ENCODE measurements around the gene TRAPPC10. TPM values are rescaled to one million over a fixed set of nuclear protein-coding genes. Genes with fewer than 3 reads are reported as not detected.
"Not testable (repeated sequence)": the region's sequence is repeated elsewhere in the genome, so short reads cannot be mapped to it uniquely, and the experiment has no call there.

TRAPPC10 gene
- total RNA-seq, 1 experiment from 2014 or later, result 10.4 TPM

DNA sequence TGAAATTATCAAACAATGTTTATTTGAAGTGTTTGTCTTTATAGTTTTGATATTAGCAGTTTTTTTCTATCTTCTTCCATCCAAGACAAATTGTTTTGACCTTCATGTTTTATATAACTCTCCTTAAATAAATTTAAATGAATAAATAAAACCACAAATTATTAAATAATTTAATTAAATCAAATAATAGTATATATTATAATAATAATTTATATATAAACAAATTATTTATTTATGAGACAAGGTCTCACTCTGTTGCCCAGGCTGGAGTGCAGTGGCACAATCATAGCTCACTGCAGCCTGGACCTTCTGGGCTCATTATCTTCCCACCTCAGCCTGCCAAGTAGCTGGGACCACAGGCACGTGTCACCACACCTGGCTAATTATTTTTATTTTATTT, 82.7 kb downstream of the TRAPPC10 start:
- DNase-seq (ENCODE audit: low read depth), result no peak
- in situ Hi-C loops (cut with HindIII; ENCODE audit: low pct_unique_long_range_greater_than_20kb, low sequenced_read_pairs), result no loop called here

DNA sequence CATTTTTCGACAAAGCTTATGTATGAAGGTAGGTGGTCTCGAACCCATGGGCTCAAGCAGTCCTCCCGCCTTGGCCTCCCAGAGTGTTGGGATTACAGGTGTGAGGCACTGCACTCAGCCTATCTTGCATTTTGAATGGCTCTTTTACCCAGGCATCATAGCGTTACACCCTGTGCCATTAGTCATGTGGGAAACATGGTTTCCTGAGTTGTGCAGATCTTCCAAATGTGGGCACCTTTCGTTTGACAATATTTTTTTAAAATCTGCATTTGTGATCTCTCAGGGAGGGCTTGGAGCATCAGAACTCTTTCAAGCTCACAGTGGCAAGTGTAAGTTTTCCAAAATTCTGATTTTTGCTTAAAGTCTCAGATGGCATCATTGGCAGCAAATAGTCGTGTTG, 86.4 kb downstream of the TRAPPC10 start:
- DNase-seq (ENCODE audit: low read depth); in situ Hi-C loops (cut with HindIII; ENCODE audit: low pct_unique_long_range_greater_than_20kb, low sequenced_read_pairs): not testable (repeated sequence)

GRCh38 chr21:44098964-44099363, 86.9 kb downstream of the TRAPPC10 start:
- in situ Hi-C loops (cut with HindIII; ENCODE audit: low pct_unique_long_range_greater_than_20kb, low sequenced_read_pairs); DNase-seq (ENCODE audit: low read depth): not testable (repeated sequence)

- DNase-seq (ENCODE audit: low read depth), result peak; percentile 55
- in situ Hi-C loops (cut with HindIII; ENCODE audit: low pct_unique_long_range_greater_than_20kb, low sequenced_read_pairs), result not testable (repeated sequence)
These were observed 95.0 kb downstream of the TRAPPC10 start, which contains the start of gene PWP2 for GRCh38 chr21:44107026-44107501. Gene PWP2, plus strand, starts transcription at chr21:44107399. Its CDS starts 18 bp downstream, at chr21:44107417.

GRCh38 chr21:44107589-44107988, 95.5 kb downstream of the TRAPPC10 start:
- in situ Hi-C loops (cut with HindIII; ENCODE audit: low pct_unique_long_range_greater_than_20kb, low sequenced_read_pairs); DNase-seq (ENCODE audit: low read depth): not testable (repeated sequence)

DNA sequence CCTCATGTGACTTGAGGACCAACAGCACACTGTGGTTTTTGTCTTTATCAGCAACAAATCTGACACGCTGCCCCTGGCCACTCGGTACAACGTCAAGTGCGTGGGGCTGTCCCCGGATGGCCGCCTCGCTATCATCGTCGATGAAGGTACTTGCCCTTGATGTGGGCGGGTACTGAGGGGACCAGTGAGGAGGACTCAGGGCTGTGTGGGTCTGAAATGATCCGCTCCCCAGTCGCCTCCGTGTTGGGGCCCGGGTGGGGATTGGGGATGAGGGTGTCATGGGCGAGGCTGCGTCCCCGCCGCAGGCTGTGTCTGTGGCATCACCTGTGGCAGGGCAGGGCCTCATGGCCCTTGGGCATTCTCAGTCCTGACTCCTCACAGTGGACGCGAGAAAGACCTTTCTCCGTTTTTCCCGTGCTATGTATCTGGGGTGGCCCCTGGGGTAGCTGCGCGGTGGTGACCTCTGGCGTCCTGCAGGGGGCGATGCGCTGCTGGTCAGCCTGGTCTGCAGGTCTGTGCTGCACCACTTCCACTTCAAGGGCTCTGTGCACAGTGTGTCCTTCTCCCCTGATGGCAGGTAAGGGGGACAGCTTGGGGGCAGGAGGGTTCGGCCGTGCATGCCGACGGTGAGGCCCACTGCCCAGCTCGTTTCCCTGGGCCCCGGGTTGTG, 101.7 kb downstream of the TRAPPC10 start:
- in situ Hi-C loops (cut with HindIII; ENCODE audit: low pct_unique_long_range_greater_than_20kb, low sequenced_read_pairs); DNase-seq (ENCODE audit: low read depth): not testable (repeated sequence)

DNA sequence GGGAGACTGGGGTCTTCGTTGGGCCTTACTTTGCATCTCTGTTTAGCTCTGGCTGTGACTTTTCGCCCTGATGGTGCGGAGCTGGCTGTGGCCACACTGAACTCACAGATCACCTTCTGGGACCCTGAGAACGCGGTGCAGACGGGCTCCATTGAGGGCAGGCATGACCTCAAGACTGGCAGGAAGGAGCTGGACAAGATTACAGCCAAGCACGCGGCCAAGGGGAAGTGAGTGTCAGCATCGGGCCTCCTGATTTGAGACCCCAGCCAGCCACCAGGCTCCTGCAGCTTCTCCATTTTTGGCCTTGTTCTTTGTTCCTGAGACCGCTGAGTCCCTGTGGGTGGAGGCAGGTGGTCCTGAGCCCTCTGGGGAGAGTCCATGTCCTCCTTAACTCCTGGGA, 110.0 kb downstream of the TRAPPC10 start:
- DNase-seq (ENCODE audit: low read depth); in situ Hi-C loops (cut with HindIII; ENCODE audit: low pct_unique_long_range_greater_than_20kb, low sequenced_read_pairs): not testable (repeated sequence)

GRCh38 chr21:44127827-44128226, 115.7 kb downstream of the TRAPPC10 start:
- in situ Hi-C loops (cut with HindIII; ENCODE audit: low pct_unique_long_range_greater_than_20kb, low sequenced_read_pairs); DNase-seq (ENCODE audit: low read depth): not testable (repeated sequence)

- DNase-seq (ENCODE audit: low read depth); in situ Hi-C loops (cut with HindIII; ENCODE audit: low pct_unique_long_range_greater_than_20kb, low sequenced_read_pairs): not testable (repeated sequence)
These were observed 121.6 kb downstream of the TRAPPC10 start for GRCh38 chr21:44133715-44134057.

- DNase-seq (ENCODE audit: low read depth); in situ Hi-C loops (cut with HindIII; ENCODE audit: low pct_unique_long_range_greater_than_20kb, low sequenced_read_pairs): not testable (repeated sequence)
These were observed 122.6 kb downstream of the TRAPPC10 start for GRCh38 chr21:44134732-44135131.

GRCh38 chr21:44138039-44138438, 125.9 kb downstream of the TRAPPC10 start:
- DNase-seq (ENCODE audit: low read depth); in situ Hi-C loops (cut with HindIII; ENCODE audit: low pct_unique_long_range_greater_than_20kb, low sequenced_read_pairs): not testable (repeated sequence)

- in situ Hi-C loops (cut with HindIII; ENCODE audit: low pct_unique_long_range_greater_than_20kb, low sequenced_read_pairs); DNase-seq (ENCODE audit: low read depth): not testable (repeated sequence)
These were observed 127.9 kb downstream of the TRAPPC10 start for GRCh38 chr21:44139787-44140551.

DNA sequence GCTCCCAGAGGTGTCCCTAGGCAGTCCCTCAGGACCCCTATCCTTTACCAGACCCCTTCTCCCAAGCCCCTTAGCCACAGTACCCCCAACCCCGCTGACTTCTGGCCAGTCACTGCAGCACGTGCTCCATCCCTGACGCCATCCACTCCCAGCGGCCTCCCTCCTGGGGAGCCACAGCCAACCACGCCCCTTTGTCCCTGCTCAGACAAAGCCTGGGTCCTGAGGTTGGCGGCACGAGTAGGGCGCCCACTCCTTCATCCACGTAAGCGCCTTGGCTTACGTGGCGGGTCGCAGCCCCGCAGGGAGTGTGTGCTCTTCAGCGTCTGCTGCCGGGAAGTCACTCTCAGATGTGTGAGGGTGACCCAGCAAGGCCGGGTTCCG, 128.4 kb downstream of the TRAPPC10 start:
- in situ Hi-C loops (cut with HindIII; ENCODE audit: low pct_unique_long_range_greater_than_20kb, low sequenced_read_pairs); DNase-seq (ENCODE audit: low read depth): not testable (repeated sequence)

- DNase-seq (ENCODE audit: low read depth); in situ Hi-C loops (cut with HindIII; ENCODE audit: low pct_unique_long_range_greater_than_20kb, low sequenced_read_pairs): not testable (repeated sequence)
These were observed 130.4 kb downstream of the TRAPPC10 start for GRCh38 chr21:44142470-44142869.

DNA sequence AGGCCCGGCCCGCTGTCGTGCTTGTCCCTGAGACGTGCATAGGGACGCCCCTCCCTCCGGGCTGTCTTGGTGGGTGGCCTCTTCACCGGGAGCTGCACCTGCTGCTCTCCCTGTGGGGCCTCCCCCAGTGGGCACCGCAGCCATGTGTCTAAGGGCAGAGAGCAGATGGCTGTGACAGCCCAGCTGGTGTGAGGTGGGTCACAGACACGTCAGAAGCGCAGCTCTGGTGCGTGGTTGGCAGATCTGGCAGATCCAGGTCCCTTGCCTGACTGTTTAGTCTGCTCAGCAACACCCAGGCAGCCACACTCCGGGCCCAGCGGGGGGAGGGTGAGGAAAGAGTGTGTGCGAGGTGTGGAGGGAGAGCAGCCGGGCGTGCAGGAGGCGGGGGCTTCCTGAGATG, 131.3 kb downstream of the TRAPPC10 start:
- in situ Hi-C loops (cut with HindIII; ENCODE audit: low pct_unique_long_range_greater_than_20kb, low sequenced_read_pairs); DNase-seq (ENCODE audit: low read depth): not testable (repeated sequence)

GRCh38 chr21:44143996-44144395, 131.9 kb downstream of the TRAPPC10 start:
- DNase-seq (ENCODE audit: low read depth); in situ Hi-C loops (cut with HindIII; ENCODE audit: low pct_unique_long_range_greater_than_20kb, low sequenced_read_pairs): not testable (repeated sequence)

- DNase-seq (ENCODE audit: low read depth); in situ Hi-C loops (cut with HindIII; ENCODE audit: low pct_unique_long_range_greater_than_20kb, low sequenced_read_pairs): not testable (repeated sequence)
These were observed 132.9 kb downstream of the TRAPPC10 start for GRCh38 chr21:44144784-44145602.

DNA sequence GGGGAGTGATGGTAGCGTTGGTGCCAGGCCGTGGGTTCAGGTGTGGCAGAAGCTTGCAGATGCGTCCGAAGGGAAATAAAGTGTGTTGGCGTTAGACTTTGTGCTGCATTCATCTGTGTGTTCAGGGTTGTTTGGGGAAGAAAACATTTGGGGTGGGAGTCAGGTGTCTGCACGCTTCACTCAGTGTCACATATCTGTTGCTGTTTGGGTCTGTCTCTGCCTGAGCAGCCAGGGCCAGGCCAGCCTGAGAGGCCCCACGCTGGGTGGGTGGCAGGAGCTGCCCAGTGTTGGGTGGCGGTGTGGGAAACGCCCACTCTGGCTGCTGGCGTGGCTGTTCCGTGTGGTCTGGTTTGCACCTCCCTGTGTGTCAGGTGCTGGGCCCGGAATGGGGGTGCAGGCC, 133.5 kb downstream of the TRAPPC10 start:
- DNase-seq (ENCODE audit: low read depth); in situ Hi-C loops (cut with HindIII; ENCODE audit: low pct_unique_long_range_greater_than_20kb, low sequenced_read_pairs): not testable (repeated sequence)
